ENCODE measurements around the gene OSBPL10.
A peak's percentile ranks its signal among the peaks of the same experiment; 100 is the strongest.

The OSBPL10 gene

GRCh38 chr3:31766669-31767068, 214.4 kb downstream of the OSBPL10 start:
- no peak for DNase-seq

- no peak for DNase-seq
Measured at GRCh38 chr3:31765871-31766270, 215.2 kb downstream of the OSBPL10 start.

DNA sequence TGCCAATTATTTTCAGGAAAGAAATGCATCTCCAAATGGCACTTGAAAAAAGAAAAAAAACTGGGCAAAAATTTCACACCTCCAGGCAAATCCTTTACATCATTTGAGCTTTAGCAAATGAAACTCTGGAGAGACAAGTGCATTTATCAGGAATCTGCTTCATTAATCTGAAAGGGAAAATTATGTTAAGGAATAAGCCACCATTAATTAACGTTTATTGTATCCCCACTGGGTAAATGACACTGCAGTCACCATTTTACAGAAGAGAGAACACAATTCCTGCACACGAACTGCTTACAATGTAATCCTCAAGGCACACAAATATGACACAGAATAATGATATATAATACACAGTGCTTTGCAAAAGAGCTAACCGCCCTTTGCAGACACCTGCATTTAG, 217.3 kb downstream of the OSBPL10 start:
- no peak for DNase-seq

DNA sequence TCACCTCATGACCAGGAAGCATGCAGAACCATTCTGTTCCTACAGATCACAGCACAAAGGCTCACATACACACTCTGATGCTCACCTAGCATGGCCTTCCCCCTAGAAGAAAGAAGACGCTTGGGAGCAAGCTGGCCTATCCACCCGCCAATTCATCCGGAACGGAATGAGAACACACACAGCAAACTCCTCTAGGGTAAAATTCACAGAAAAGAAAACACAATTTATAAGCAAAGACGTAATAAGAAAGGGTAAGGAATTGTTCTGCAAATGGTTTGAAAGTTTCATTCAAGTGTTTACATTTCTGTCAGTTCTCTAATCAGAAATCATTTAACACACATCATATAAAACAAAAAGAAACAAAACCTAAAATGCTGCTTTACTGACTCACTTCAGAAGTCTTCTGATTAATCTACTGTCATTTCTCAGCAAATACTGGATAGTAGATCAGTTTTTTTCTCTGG, 218.1 kb downstream of the OSBPL10 start:
- peak; percentile 90 for DNase-seq

GRCh38 chr3:31762097-31762764, 218.8 kb downstream of the OSBPL10 start:
- no peak for DNase-seq

- no peak for DNase-seq
Measured at GRCh38 chr3:31760654-31761053, 220.4 kb downstream of the OSBPL10 start.

DNA sequence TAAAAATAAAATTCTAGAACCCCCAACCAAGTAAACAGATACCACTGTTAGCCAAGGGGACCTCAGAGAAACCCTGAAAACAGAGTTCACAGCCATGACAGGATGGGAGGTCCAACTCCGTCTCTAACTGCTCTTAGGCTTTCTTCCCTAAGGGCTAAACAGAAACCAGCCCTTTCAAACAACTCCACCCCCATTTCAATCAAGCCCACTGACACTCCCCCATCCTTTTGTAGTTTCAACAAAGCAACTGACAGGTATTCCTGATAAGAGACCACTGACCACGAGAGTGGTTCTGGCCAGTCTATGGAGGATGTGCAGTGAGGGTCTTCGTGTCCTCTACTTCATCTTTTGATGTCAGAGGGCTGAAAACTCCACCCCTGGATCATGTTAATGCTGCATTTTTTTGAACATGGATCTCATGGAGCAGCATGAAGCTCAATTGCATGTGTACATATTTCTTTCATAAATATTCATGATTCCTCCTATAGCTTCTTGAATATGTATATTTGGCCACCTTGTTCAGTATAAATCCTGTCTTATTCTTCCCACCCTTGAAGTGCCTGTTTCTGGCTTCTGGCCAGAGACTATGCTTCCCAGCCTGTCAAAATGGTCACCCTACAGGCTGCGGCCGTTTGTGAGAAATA, 222.6 kb downstream of the OSBPL10 start:
- no peak for DNase-seq

GRCh38 chr3:31755926-31756658, 225.0 kb downstream of the OSBPL10 start:
- peak; percentile 8 for DNase-seq

DNA sequence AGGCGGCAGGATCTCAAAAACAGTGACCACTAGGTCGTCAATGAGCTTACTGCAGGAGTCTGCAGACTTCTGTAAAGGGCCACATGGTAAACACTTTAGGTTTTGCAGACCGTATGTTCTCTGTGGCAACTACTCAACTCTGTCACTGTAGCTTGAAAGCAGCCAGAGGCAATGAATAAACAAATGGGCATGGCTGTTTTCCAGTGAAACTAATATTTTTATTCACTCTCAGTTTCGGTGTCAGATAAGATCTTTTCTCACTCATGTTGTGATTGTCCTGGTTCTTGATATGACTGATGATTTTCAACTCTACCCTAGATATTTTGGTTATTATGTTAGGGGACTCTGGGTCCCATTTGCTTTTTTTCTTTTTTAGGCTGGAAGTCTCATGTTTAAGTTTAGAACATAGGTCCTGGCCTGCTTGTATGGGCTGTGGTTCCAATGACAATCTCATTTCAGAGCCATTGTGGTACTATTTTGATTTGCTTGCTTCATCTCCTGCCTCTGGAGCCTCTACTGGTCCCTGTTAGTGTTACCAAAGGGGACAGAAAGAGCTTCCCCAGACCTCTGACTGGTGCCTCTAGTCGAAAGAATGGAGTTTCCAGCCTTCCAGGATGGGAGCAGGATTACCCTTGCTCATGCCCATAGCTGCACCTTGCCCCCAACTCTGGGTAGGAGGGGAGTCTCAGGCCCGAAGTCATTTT, 226.3 kb downstream of the OSBPL10 start:
- no peak for DNase-seq

DNA sequence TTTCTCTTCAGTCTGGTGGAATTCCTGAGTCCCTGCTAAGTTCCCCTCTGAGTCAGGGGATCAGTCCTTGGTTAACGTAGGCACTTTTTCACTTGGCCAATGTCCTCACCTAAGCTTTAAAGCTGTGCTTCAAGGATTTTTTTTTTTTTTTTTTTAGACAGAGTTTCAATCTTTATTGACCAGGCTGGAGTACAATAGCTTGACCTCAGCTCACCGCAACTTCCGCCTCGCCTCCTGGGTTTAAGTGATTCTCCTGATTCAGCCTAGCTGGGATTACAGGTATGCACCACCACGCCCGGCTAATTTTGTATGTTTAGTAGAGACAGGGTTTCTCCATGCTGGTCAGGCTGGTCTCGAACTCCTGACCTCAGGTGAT, 228.0 kb downstream of the OSBPL10 start:
- DNase-seq = no peak

- DNase-seq = no peak
Measured at GRCh38 chr3:31752305-31753049, 228.6 kb downstream of the OSBPL10 start.

DNA sequence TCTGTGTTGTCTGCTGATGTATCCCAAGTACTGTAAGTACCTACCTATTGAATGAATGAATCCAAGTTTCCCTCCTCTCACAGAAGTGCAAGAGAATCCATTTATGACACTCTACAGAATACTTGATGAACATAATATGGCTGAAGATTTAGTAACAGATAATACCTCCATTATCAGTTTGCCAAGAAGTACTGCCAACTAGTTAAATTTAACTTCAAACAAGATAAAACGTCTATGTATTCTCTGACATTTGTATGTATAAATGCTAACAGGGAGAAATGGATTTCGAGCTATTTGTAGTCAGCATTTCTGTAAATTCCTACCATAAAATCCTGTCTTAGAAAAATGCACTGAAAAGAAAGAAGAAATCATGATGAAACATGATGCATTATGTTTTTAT, 230.7 kb downstream of the OSBPL10 start:
- DNase-seq = no peak

GRCh38 chr3:31748933-31749295, 232.1 kb downstream of the OSBPL10 start:
- DNase-seq = no peak

- no peak for DNase-seq
Measured at GRCh38 chr3:31748281-31748932, 232.7 kb downstream of the OSBPL10 start.

DNA sequence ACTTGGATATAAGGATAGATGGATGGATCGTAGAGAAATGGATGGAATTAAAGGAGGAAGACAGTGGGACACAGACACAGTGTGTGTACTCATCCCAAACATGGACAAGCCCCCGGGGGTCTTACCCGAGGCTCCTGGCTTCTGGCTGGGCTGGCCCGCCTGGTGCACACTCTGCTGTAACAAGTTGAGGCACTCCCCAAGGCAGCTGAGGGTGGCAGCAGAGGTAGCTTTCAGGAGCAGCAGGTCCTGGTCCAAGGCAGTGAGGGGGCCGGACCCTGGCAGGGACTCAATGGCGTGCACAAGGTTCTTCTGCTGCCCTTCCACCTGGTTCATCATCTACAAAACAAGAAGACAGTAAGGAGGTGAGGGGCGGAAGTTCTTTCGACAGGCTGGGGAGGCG, 233.3 kb downstream of the OSBPL10 start:
- DNase-seq = no peak

DNA sequence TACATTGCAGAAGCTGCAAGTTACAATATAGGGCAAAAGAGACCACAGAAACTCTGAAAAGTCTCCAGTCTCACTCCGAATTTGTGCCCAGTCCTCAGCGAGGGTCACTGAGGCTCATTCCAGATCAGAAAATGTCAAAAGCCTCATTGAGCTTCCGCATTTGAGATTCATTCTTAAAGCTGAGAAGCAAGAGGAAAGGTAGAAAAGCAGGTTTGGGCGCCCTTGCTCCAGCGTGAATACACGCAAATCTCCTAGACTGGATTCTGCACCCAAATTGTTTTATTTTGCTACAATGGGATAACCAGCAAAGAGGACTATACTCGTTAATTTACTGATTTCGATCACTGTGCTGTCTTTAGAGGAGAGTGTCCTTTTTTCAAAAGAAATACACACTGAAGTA, 236.1 kb downstream of the OSBPL10 start:
- DNase-seq = no peak

DNA sequence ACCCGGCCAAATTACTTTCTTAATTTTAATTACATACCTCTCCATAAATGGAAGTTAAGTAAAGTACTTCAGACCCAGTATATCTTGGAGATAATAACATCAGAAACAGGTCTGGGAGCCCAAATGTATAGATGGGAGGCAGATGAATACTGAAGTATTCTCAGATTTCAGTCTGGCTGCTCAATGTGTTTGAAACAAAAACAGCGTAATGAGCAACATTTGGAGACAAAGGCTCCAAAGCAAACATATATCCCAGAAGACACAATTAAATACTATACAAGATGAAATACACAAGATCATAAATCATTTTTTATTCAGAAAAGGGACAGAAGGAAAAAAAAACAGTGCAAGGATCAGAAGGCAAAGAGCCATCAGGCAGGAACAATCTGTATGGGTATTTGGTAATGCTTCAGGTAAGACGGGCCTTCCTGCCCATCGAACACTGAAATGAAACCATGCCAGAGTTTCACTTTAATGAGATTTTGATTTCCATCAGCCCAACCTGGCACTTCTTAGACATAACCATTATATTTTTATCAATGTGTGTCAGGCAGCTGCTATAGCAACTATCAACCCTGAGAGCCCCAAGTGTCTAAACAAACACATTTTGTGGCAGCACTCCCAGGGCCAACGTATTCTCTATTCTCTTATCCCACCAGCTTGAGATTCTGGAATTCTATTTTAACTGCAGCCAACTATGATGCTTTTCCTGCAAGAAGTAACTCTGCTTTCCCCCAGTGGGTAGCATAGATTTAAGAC, 237.6 kb downstream of the OSBPL10 start:
- DNase-seq = no peak

- DNase-seq = no peak
Measured at GRCh38 chr3:31740397-31740796, 240.7 kb downstream of the OSBPL10 start.

DNA sequence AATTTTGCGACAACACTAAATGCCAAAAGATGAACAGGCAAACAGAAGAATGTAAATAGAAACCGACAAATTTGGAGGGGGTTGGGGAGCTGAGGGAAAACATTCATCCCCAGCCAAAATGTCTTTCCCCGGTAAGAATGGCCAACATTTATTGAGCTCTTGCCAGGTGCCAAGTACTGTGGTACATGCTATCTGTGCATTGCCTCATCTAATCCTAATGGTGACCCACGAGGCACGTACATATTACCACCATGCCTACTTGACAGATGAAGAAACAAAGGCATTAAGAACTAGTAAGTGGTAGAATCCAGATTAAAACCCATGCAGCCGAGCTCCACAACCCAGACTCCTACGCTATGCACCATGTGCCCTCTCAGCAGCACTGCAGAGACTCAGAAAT, 242.7 kb downstream of the OSBPL10 start:
- DNase-seq = no peak

DNA sequence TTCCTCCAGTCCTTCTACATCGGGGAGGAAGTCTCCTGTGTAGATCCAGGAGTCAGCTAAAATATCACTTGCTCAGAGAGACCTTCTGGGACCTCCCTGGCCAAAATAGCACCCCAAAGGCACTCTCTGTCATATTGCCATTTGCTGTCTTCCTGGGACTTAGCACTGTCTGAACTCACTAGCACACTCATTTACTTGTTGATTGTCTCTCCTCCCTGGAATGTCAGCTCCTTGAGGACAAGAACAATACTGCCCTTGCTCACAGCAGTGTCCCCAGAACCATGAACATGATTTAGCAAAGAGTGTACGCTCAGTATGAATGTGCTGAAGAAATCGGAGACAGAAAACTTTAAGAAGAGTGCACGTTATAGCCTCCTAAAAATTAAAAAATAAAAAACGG, 245.4 kb downstream of the OSBPL10 start:
- no peak for DNase-seq

GRCh38 chr3:31733234-31733667, 247.8 kb downstream of the OSBPL10 start:
- no peak for DNase-seq

Data from kidney glomerular epithelial cell (primary cell).